Smooth muscle cell (in vitro differentiated cells): Measurements from ENCODE around the gene PPP4C. TPM values are rescaled to one million over a fixed set of nuclear protein-coding genes. Genes with fewer than 3 reads are reported as not detected.
A peak's percentile ranks its signal among the peaks of the same experiment; 100 is the strongest.

Experiments
- DNase-seq: peaks from one replicate; lab custom pipeline; 2025; ENCODE audit not compliant: unreplicated experiment; lab: John Stamatoyannopoulos, UW
- H2AFZ ChIP-seq: fragments of 200-600 bp; sonication (generic); 2 replicates; pipeline ENCODE4 v1.6.0; 2016; ENCODE audit warnings: antibody characterized with exemption, low read depth, mild to moderate bottlenecking
- H3F3A ChIP-seq: fragments of 200-600 bp; sonication (generic); 2 replicates; pipeline ENCODE4 v1.6.0; 2017; ENCODE audit warnings: antibody characterized with exemption, low read depth
- H3K27ac ChIP-seq: fragments of 200-600 bp; sonication (generic); 2 replicates; pipeline ENCODE4 v1.5.1; 2016; ENCODE audit warnings: low read depth, mild to moderate bottlenecking
- H3K27me3 ChIP-seq: fragments of 200-600 bp; sonication (generic); 2 replicates; pipeline ENCODE4 v1.6.1; 2016; ENCODE audit warnings: low read depth, mild to moderate bottlenecking
- H3K36me3 ChIP-seq: fragments of 200-600 bp; sonication (generic); 2 replicates; pipeline ENCODE4 v1.5.1; 2016; ENCODE audit warnings: low read depth
- H3K4me1 ChIP-seq: fragments of 200-600 bp; sonication (generic); 2 replicates; pipeline ENCODE4 v1.5.1; 2016; ENCODE audit warnings: low read depth
- H3K4me2 ChIP-seq: fragments of 200-600 bp; sonication (generic); 2 replicates; pipeline ENCODE4 v1.6.0; 2016; ENCODE audit warnings: mild to moderate bottlenecking
- H3K4me3 ChIP-seq: fragments of 200-600 bp; sonication (generic); 2 replicates; pipeline ENCODE4 v1.5.1; 2016; ENCODE audit warnings: mild to moderate bottlenecking
- H3K79me2 ChIP-seq: fragments of 200-600 bp; sonication (generic); 2 replicates; pipeline ENCODE4 v1.6.0; 2016; ENCODE audit warnings: low read depth, mild to moderate bottlenecking
- H3K9ac ChIP-seq: fragments of 200-600 bp; sonication (generic); 2 replicates; pipeline ENCODE4 v1.6.0; 2016; ENCODE audit warnings: low read depth
- H3K9me3 ChIP-seq: fragments of 200-600 bp; sonication (generic); replicated peaks from 2 replicates; pipeline ENCODE4 v1.5.1; 2016; ENCODE audit warnings: low read depth
- H4K20me1 ChIP-seq: fragments of 200-600 bp; sonication (generic); 2 replicates; pipeline ENCODE4 v1.6.0; 2016; ENCODE audit warnings: low read depth
- CTCF ChIP-seq: fragments of 200-600 bp; sonication (generic); IDR thresholded peaks from 2 replicates; pipeline ENCODE4 v1.5.1; 2017; ENCODE audit warnings: borderline replicate concordance, mild to moderate bottlenecking, antibody characterized with exemption; ENCODE audit not compliant: insufficient read depth, poor library complexity, severe bottlenecking
- WGBS: methylation state at CpG from one replicate; pipeline ENCODE4 v1.1.7; 2016; ENCODE audit warnings: low lambda C conversion rate; 5-methylcytosine and 5-hydroxymethylcytosine counted together
- polyA plus RNA-seq: library from polyadenylated mRNA; unstranded; fragments of >200 nt; fragmentation: Nextera tagmentation; extraction: Ambion mirVana; gene quantifications from 2 replicates; pipeline ENCODE4 v1.2.1, GENCODE V29; 2016
- total RNA-seq: library from RNA; depleted of rRNA; stranded (reverse); fragments of >200 nt; gene quantifications from 2 replicates; pipeline ENCODE4 v1.2.3, GENCODE V29; 2014

Gene PPP4C
- total and polyA plus RNA-seq, 2 experiments from 2014 or later: 111 to 224 TPM

- no peaks in the 10 kb centered on the region for H3K27me3 ChIP-seq
- H4K20me1 ChIP-seq: peaks cover 27% of the 10 kb centered on the region
- peaks cover 28% of the 10 kb centered on the region for H3F3A ChIP-seq
- no peak for DNase-seq
- peak overlapping the region; percentile 98 for H3K4me2 ChIP-seq
- H3K4me1 ChIP-seq: peaks cover 39% of the 10 kb centered on the region
- no peak overlapping the region for H3K9ac ChIP-seq
- peaks cover 30% of the 10 kb centered on the region for H3K79me2 ChIP-seq
- H2AFZ ChIP-seq: no peak overlapping the region
- 71% methylated on average over 12 of the region's 12 CpGs for WGBS
- peak overlapping the region; percentile 92 for H3K4me3 ChIP-seq
- no peak for TF ChIP-seq CTCF
- no peaks in the 10 kb centered on the region for H3K9me3 ChIP-seq
- no peaks in the 10 kb centered on the region for H3K36me3 ChIP-seq
- H3K27ac ChIP-seq: peak overlapping the region; percentile 98
Observed at GRCh38 chr16:30063278-30063892, 12.4 kb upstream of the PPP4C start.

GRCh38 chr16:30063893-30064728 is 11.7 kb upstream of the PPP4C start:
- Histone ChIP-seq H3K4me3 (peak overlapping the region; percentile 92), H3K4me2 (peak overlapping the region; percentile 98), H3K27me3 (no peaks in the 10 kb centered on the region), H3K27ac (peak overlapping the region; percentile 98), H4K20me1 (peaks cover 35% of the 10 kb centered on the region), H3K36me3 (no peaks in the 10 kb centered on the region), H3F3A (peaks cover 32% of the 10 kb centered on the region), H2AFZ (peak overlapping the region; percentile 32), H3K9ac (peak overlapping the region; percentile 78), H3K4me1 (peaks cover 39% of the 10 kb centered on the region), H3K9me3 (no peaks in the 10 kb centered on the region), H3K79me2 (peaks cover 37% of the 10 kb centered on the region)
- TF ChIP-seq CTCF: no peak
- DNase-seq: no peak
- WGBS: 6% methylated on average over 27 of the region's 27 CpGs

GRCh38 chr16:30064729-30065101 is 11.1 kb upstream of the PPP4C start:
- peaks cover 39% of the 10 kb centered on the region for H3K4me1 ChIP-seq
- H3K27me3 ChIP-seq: no peaks in the 10 kb centered on the region
- peaks cover 41% of the 10 kb centered on the region for H4K20me1 ChIP-seq
- peaks cover 36% of the 10 kb centered on the region for H3F3A ChIP-seq
- DNase-seq: no peak
- H2AFZ ChIP-seq: peak overlapping the region; percentile 53
- no peaks in the 10 kb centered on the region for H3K9me3 ChIP-seq
- WGBS: 3% methylated on average over 25 of the region's 25 CpGs
- peak overlapping the region; percentile 98 for H3K4me2 ChIP-seq
- peaks cover 43% of the 10 kb centered on the region for H3K79me2 ChIP-seq
- TF ChIP-seq CTCF: no peak
- no peaks in the 10 kb centered on the region for H3K36me3 ChIP-seq
- peak overlapping the region; percentile 92 for H3K4me3 ChIP-seq
- peak overlapping the region; percentile 98 for H3K27ac ChIP-seq
- peak overlapping the region; percentile 78 for H3K9ac ChIP-seq
